CD4-positive, alpha-beta T cell treated with Interleukin-6 at 100 ng/mL for 8 hours (primary cell): Measurements from ENCODE around the gene PPARGC1A.

Experiments
- DNase-seq: peaks from one replicate; pipeline ENCODE4 v3.0.0-alpha.2; 2020; ENCODE audit warnings: mixed read lengths, low spot score

The PPARGC1A gene

GRCh38 chr4:23878912-23879732 lies 10.7 kb downstream of the PPARGC1A start:
- DNase-seq: no peak

GRCh38 chr4:23878246-23878891 lies 11.5 kb downstream of the PPARGC1A start:
- DNase-seq: no peak

- DNase-seq: no peak
Observed at GRCh38 chr4:23877758-23878229, 12.1 kb downstream of the PPARGC1A start.

GRCh38 chr4:23876418-23877089 lies 13.3 kb downstream of the PPARGC1A start:
- no peak for DNase-seq

GRCh38 chr4:23875317-23875716 lies 14.5 kb downstream of the PPARGC1A start:
- no peak for DNase-seq

- no peak for DNase-seq
Observed at GRCh38 chr4:23874536-23874901, 15.3 kb downstream of the PPARGC1A start.

GRCh38 chr4:23873717-23874535 lies 15.9 kb downstream of the PPARGC1A start:
- no peak for DNase-seq

GRCh38 chr4:23871426-23871825 lies 18.4 kb downstream of the PPARGC1A start:
- no peak for DNase-seq

GRCh38 chr4:23866450-23867075 lies 23.3 kb downstream of the PPARGC1A start:
- no peak for DNase-seq

- no peak for DNase-seq
Observed at GRCh38 chr4:23861897-23862296, 27.9 kb downstream of the PPARGC1A start.

- no peak for DNase-seq
Observed at GRCh38 chr4:23860919-23861318, 28.9 kb downstream of the PPARGC1A start.

- DNase-seq: no peak
Observed at GRCh38 chr4:23857367-23857959, 32.4 kb downstream of the PPARGC1A start.

GRCh38 chr4:23856630-23857029 lies 33.2 kb downstream of the PPARGC1A start:
- DNase-seq: no peak

GRCh38 chr4:23855912-23856605 lies 33.8 kb downstream of the PPARGC1A start:
- DNase-seq: no peak

GRCh38 chr4:23853986-23854660 lies 35.7 kb downstream of the PPARGC1A start:
- no peak for DNase-seq

- no peak for DNase-seq
Observed at GRCh38 chr4:23851464-23851863, 38.4 kb downstream of the PPARGC1A start.

- DNase-seq: no peak
Observed at GRCh38 chr4:23847158-23847557, 42.7 kb downstream of the PPARGC1A start.

- DNase-seq: no peak
Observed at GRCh38 chr4:23844961-23845360, 44.9 kb downstream of the PPARGC1A start.

- DNase-seq: no peak
Observed at GRCh38 chr4:23839279-23839678, 50.6 kb downstream of the PPARGC1A start.

- DNase-seq: no peak
Observed at GRCh38 chr4:23838607-23839006, 51.2 kb downstream of the PPARGC1A start.
